GM21381 (cell line): Measurements from ENCODE around the gene PITPNC1.
"Not testable (repeated sequence)": the region's sequence is repeated elsewhere in the genome, so short reads cannot be mapped to it uniquely, and the experiment has no call there.

Source experiments
- ATAC-seq: cut with Tn5 transposase; IDR thresholded peaks from one replicate; pipeline ENCODE4 v1.9.1; 2021; ENCODE audit warnings: mild to moderate bottlenecking, moderate library complexity; ENCODE audit not compliant: unreplicated experiment

PITPNC1 gene

GRCh38 chr17:67430515-67430914, 53.4 kb downstream of the PITPNC1 start:
- ATAC-seq: not testable (repeated sequence)

- ATAC-seq: no peak
Measured at GRCh38 chr17:67431249-67432015, 54.4 kb downstream of the PITPNC1 start.

- ATAC-seq: no peak
Measured at GRCh38 chr17:67433248-67433924, 56.3 kb downstream of the PITPNC1 start.

- no peak for ATAC-seq
Measured at GRCh38 chr17:67434061-67434525, 57.0 kb downstream of the PITPNC1 start.

- ATAC-seq: no peak
Measured at GRCh38 chr17:67435122-67435521, 58.0 kb downstream of the PITPNC1 start.

- no peak for ATAC-seq
Measured at GRCh38 chr17:67435786-67436185, 58.7 kb downstream of the PITPNC1 start.

GRCh38 chr17:67436233-67436632, 59.2 kb downstream of the PITPNC1 start:
- no peak for ATAC-seq

- ATAC-seq: no peak
Measured at GRCh38 chr17:67438667-67439066, 61.6 kb downstream of the PITPNC1 start.

GRCh38 chr17:67439269-67439668, 62.2 kb downstream of the PITPNC1 start:
- no peak for ATAC-seq

- ATAC-seq: no peak
Measured at GRCh38 chr17:67440277-67441051, 63.4 kb downstream of the PITPNC1 start.

GRCh38 chr17:67441052-67441895, 64.2 kb downstream of the PITPNC1 start:
- ATAC-seq: no peak

- ATAC-seq: no peak
Measured at GRCh38 chr17:67441896-67442219, 64.8 kb downstream of the PITPNC1 start.

GRCh38 chr17:67442787-67443624, 65.9 kb downstream of the PITPNC1 start:
- ATAC-seq: no peak

GRCh38 chr17:67443931-67444595, 67.0 kb downstream of the PITPNC1 start:
- ATAC-seq: no peak

GRCh38 chr17:67448449-67448848, 71.4 kb downstream of the PITPNC1 start:
- no peak for ATAC-seq

GRCh38 chr17:67449065-67449464, 72.0 kb downstream of the PITPNC1 start:
- no peak for ATAC-seq

- no peak for ATAC-seq
Measured at GRCh38 chr17:67449845-67450755, 73.0 kb downstream of the PITPNC1 start.
